GM12873 (cell line): ENCODE data around the gene NCAPD3.

Experiments
- CTCF ChIP-seq: IDR thresholded peaks from 2 replicates; pipeline ENCODE4 v1.5.1; 2012; ENCODE audit warnings: low read depth, mild to moderate bottlenecking, moderate library complexity, low read length, control low read depth; ENCODE audit not compliant: insufficient read depth; ENCODE audit errors: missing control alignments

The NCAPD3 gene

GRCh38 chr11:134257101-134257500 lies 33.3 kb upstream of the NCAPD3 start:
- no peak for TF ChIP-seq CTCF

- TF ChIP-seq CTCF: no peak
These were observed 30.8 kb upstream of the NCAPD3 start for GRCh38 chr11:134254433-134255183.

GRCh38 chr11:134253188-134253993 lies 29.6 kb upstream of the NCAPD3 start, which contains the start of the genes ACAD8 and THYN1:
ACAD8 (plus strand) TSS chr11:134253568; CDS start chr11:134253601, 33 bp downstream.
THYN1 (minus strand) TSS chr11:134253352; CDS start chr11:134252882, 470 bp downstream.
- TF ChIP-seq CTCF: peak; percentile 34

GRCh38 chr11:134252346-134253187 lies 28.8 kb upstream of the NCAPD3 start:
- no peak for TF ChIP-seq CTCF

GRCh38 chr11:134250675-134251074 lies 26.9 kb upstream of the NCAPD3 start:
- no peak for TF ChIP-seq CTCF

- no peak for TF ChIP-seq CTCF
These were observed 26.5 kb upstream of the NCAPD3 start for GRCh38 chr11:134250246-134250645.
